GM18498 (cell line): ENCODE results near the gene CYS1.
"Not testable (repeated sequence)": the region's sequence is repeated elsewhere in the genome, so short reads cannot be mapped to it uniquely, and the experiment has no call there.

Source experiments
- ATAC-seq: cut with Tn5 transposase; IDR thresholded peaks from one replicate; pipeline ENCODE4 v1.9.1; 2021; ENCODE audit warnings: mild to moderate bottlenecking, moderate library complexity; ENCODE audit not compliant: unreplicated experiment

Gene CYS1

GRCh38 chr2:10079870-10080535 lies at the start of gene CYS1:
CYS1 (minus strand) TSS chr2:10080411; CDS start chr2:10080223, 188 bp downstream.
- peak; percentile 42 for ATAC-seq

- ATAC-seq: no peak
Observed at GRCh38 chr2:10129490-10129889, 49.3 kb upstream of the CYS1 start.

GRCh38 chr2:10128420-10128819 lies 48.2 kb upstream of the CYS1 start:
- ATAC-seq: no peak

GRCh38 chr2:10126632-10127026 lies 46.4 kb upstream of the CYS1 start:
- no peak for ATAC-seq

- no peak for ATAC-seq
Observed at GRCh38 chr2:10125842-10126631, 45.8 kb upstream of the CYS1 start.

- ATAC-seq: no peak
Observed at GRCh38 chr2:10124538-10125045, 44.4 kb upstream of the CYS1 start.

- no peak for ATAC-seq
Observed at GRCh38 chr2:10123281-10123680, 43.1 kb upstream of the CYS1 start.

- ATAC-seq: peak; percentile 70
Observed at GRCh38 chr2:10122500-10123280, 42.5 kb upstream of the CYS1 start, which contains the start of gene RRM2. RRM2 (plus strand) TSS chr2:10122739; CDS start chr2:10122799, 60 bp downstream.

- ATAC-seq: no peak
Observed at GRCh38 chr2:10120877-10121574, 40.8 kb upstream of the CYS1 start.

GRCh38 chr2:10120158-10120876 lies 40.1 kb upstream of the CYS1 start:
- peak; percentile 66 for ATAC-seq

GRCh38 chr2:10119601-10120157 lies 39.5 kb upstream of the CYS1 start:
- ATAC-seq: no peak

GRCh38 chr2:10119027-10119325 lies 38.8 kb upstream of the CYS1 start:
- ATAC-seq: no peak

GRCh38 chr2:10109311-10109710 lies 29.1 kb upstream of the CYS1 start:
- ATAC-seq: no peak

- ATAC-seq: not testable (repeated sequence)
Observed at GRCh38 chr2:10104906-10105305, 24.7 kb upstream of the CYS1 start.

- no peak for ATAC-seq
Observed at GRCh38 chr2:10103179-10103578, 23.0 kb upstream of the CYS1 start.

GRCh38 chr2:10101491-10101890 lies 21.3 kb upstream of the CYS1 start:
- ATAC-seq: no peak

- ATAC-seq: peak; percentile 71
Observed at GRCh38 chr2:10097352-10098148, 17.3 kb upstream of the CYS1 start.

- no peak for ATAC-seq
Observed at GRCh38 chr2:10096641-10097040, 16.4 kb upstream of the CYS1 start.

GRCh38 chr2:10095175-10095574 lies 15.0 kb upstream of the CYS1 start:
- ATAC-seq: no peak
